ENCODE results near the gene LONRF2.

The LONRF2 gene

DNA sequence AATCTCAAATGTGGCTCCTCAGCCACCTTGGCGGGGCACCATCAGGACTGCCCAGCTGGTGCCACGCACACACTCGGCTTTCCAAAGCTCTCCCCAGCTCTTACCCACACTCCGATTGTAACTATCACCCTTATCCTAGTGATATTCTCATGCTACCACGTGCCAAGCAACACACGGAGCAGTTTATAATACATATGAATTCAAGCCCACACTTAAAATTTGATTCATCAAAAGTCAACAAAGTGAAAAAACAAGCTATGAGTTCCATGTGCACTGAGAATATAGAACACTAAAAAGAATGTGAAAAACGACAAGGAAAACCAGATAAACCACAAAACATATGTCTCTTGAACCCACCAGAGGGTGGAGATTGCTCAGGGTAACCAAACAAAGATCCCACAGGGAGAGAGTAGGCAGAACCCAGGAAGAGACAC lies 31.6 kb downstream of the LONRF2 start:
- H3K36me3 Mint-ChIP-seq (ENCODE audit: low read depth) = no peaks in the 10 kb centered on the region
- no peaks in the 10 kb centered on the region for H3K9me3 Mint-ChIP-seq
- peaks cover 14% of the 10 kb centered on the region for H3K4me1 Mint-ChIP-seq (ENCODE audit: low read depth)
- H3K27me3 Mint-ChIP-seq (ENCODE audit: low read depth) = peaks cover 29% of the 10 kb centered on the region
- H3K4me3 Mint-ChIP-seq = no peak overlapping the region
- no peak overlapping the region for H3K27ac Mint-ChIP-seq

DNA sequence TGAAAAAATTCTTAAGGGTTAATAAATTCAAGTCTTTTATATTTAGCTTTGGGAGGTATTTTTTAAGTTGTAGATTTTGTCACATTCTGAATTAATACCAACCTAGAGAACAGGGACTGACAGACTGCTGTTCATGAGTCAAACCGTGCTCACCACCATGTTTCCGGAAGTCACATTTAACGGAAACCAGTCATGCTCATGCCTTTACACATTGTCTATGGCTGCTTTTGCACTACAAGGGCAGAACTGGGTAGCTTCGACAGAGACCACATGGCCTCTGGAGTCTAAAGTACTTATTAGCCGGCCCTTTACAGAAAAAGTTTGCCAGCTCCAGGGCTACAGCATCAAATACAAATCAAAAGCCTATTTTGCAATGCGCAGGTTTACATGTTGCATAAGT lies 33.3 kb downstream of the LONRF2 start:
- no peaks in the 10 kb centered on the region for H3K36me3 Mint-ChIP-seq (ENCODE audit: low read depth)
- H3K4me1 Mint-ChIP-seq (ENCODE audit: low read depth) = peaks cover 20% of the 10 kb centered on the region
- no peak overlapping the region for H3K4me3 Mint-ChIP-seq
- H3K27me3 Mint-ChIP-seq (ENCODE audit: low read depth) = peaks cover 18% of the 10 kb centered on the region
- no peaks in the 10 kb centered on the region for H3K9me3 Mint-ChIP-seq
- H3K27ac Mint-ChIP-seq = no peak overlapping the region

DNA sequence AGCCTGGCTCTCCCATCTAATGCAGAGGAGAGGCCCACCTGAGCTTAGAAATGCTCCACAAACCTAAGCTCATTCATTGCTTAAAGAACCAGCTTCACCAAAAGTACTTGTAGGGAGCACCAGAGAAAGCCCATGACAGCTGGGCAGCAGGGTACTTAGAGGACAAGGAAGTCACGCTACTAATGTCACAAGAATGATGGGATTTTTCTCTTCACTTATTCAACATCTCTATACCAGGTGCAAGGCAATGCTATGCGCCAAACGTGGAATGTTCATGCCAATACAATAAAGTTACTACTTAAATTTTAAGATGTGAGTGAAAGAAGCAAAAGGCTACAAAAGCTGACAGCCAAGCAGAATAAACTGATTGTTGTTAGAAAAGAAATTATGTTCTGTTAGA lies 36.0 kb downstream of the LONRF2 start:
- Mint-ChIP-seq H3K27ac (no peak overlapping the region), H3K4me3 (no peak overlapping the region), H3K36me3 (ENCODE audit: low read depth) (no peaks in the 10 kb centered on the region), H3K27me3 (ENCODE audit: low read depth) (peaks cover 22% of the 10 kb centered on the region), H3K9me3 (no peaks in the 10 kb centered on the region), H3K4me1 (ENCODE audit: low read depth) (peaks cover 29% of the 10 kb centered on the region)

DNA sequence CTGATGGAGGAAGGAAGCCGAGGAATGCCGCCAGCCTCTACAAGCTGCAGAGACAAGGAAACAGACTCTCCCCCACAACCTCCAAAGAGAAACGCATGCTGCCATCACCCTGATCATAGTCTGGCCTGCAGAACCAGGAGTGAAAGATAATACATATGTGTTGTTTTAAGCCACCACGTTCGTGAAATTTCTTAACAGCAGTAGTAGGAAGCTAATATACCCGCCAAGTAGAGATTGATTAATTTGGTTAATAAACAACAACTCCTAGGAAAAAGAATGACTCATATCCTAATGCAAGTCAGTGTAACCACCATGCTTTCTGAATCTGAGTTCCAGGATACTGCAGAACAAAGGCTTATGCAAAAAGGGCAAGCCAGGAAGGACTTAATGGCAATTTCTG lies 36.6 kb downstream of the LONRF2 start:
- H3K27me3 Mint-ChIP-seq (ENCODE audit: low read depth) = peaks cover 25% of the 10 kb centered on the region
- H3K4me3 Mint-ChIP-seq = no peak overlapping the region
- H3K9me3 Mint-ChIP-seq = no peaks in the 10 kb centered on the region
- H3K27ac Mint-ChIP-seq = no peak overlapping the region
- peaks cover 29% of the 10 kb centered on the region for H3K4me1 Mint-ChIP-seq (ENCODE audit: low read depth)
- no peaks in the 10 kb centered on the region for H3K36me3 Mint-ChIP-seq (ENCODE audit: low read depth)

DNA sequence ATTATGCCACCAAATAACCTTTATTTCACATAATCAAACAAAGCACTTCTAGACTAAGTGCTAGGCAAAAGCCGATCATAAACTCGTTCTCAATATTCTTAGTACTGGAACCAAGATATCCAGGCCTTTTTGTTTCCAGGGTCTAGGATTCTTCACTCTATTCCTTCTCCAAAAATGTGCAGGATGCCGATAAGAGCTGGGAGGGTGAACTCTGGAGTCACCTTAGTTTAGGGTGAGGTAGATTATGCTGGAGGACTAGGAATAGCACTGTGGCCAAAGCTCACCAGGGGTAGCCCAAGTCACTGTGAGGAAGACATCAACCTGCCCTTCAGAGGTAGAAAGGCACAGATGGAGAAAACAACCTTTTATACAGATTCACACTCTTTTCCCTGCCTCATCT lies 37.3 kb downstream of the LONRF2 start:
- Mint-ChIP-seq H3K4me1 (ENCODE audit: low read depth) (peaks cover 25% of the 10 kb centered on the region), H3K4me3 (no peak overlapping the region), H3K9me3 (no peaks in the 10 kb centered on the region), H3K27ac (no peak overlapping the region), H3K27me3 (ENCODE audit: low read depth) (peaks cover 25% of the 10 kb centered on the region), H3K36me3 (ENCODE audit: low read depth) (no peaks in the 10 kb centered on the region)

DNA sequence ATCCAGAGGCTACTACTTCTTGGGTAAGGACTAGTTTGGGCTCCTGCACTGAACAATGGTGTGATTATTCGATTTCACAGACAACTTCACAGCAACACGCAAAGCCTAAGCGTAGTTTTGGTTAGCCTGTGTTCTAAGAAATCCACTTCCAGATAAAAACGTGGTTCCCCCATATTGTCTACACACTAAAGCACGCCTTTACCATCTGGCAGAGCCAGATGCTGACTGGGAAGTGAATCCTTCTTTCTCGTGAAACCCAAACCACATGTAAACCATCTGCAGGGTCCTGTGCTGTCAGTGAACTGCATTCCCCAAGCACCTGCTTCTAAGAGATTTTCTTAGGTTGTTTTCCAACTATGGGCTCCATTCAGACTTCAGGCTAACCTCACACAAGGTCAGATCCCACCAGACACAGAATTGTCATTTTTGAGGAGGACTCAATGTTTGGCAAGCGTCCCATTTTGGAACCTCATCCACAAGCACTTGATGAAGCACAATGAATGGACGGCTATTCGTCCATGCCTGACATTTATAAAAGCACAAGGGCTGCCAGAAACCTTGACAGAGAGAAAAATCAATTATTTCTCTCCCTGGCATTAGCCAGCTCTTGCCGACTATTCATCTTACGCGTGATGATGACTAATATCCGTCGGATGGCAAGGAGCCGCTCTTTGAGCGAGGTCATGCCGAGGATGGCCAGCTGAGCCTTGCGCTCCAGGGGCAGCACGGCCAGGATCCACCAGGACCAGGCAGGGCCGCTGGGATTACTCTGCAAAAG lies 38.4 kb downstream of the LONRF2 start:
- no peaks in the 10 kb centered on the region for H3K36me3 Mint-ChIP-seq (ENCODE audit: low read depth)
- no peak overlapping the region for H3K4me3 Mint-ChIP-seq
- peaks cover 28% of the 10 kb centered on the region for H3K27me3 Mint-ChIP-seq (ENCODE audit: low read depth)
- peaks cover 30% of the 10 kb centered on the region for H3K4me1 Mint-ChIP-seq (ENCODE audit: low read depth)
- H3K9me3 Mint-ChIP-seq = no peaks in the 10 kb centered on the region
- peak overlapping the region; percentile 52 for H3K27ac Mint-ChIP-seq

DNA sequence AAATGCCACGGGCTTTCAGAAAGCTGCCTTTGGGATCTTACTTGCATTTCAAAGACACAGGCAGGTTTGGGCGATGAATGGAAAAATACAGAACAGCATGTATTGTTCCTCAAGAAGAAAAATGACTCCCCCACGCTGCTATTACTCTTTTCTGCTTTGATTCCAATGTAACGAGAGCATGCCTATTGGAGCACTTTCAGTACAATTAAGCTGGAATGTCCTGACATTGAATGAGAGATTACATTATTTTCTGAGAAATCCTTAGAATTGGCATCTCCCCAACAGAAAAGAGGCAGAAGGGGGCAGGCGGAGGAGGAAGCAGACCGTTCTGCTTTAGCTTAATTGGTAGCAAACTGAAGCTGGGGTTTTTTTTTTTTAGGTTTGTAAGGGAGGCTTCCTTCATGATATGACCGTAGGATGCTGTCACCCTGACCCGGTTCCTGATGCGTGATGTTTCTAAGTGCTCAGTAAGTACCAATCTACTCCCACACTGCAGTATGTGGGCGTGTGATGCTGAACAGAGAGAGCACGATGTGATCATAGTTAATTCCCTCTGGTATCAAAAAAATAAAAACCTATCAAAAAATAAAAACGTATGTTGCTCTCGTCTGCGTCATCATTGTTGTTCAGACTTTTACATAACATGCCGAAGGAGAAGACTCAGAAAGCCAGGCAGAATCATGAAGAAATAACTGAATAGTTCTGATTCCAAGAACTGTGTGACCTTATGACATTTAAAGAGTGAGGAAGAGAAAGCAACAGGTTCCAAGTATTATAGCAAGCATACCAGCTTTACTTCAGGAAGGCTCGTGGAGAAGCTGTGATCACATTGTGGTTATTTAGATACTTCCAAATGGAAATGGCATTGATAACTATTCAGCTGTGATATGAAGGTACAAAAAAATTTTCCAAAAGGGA lies 40.5 kb downstream of the LONRF2 start:
- H3K27ac Mint-ChIP-seq = peak overlapping the region; percentile 32
- H3K36me3 Mint-ChIP-seq (ENCODE audit: low read depth) = no peaks in the 10 kb centered on the region
- H3K4me3 Mint-ChIP-seq = peak overlapping the region; percentile 30
- H3K27me3 Mint-ChIP-seq (ENCODE audit: low read depth) = peaks cover 20% of the 10 kb centered on the region
- H3K4me1 Mint-ChIP-seq (ENCODE audit: low read depth) = peaks cover 24% of the 10 kb centered on the region
- no peaks in the 10 kb centered on the region for H3K9me3 Mint-ChIP-seq

DNA sequence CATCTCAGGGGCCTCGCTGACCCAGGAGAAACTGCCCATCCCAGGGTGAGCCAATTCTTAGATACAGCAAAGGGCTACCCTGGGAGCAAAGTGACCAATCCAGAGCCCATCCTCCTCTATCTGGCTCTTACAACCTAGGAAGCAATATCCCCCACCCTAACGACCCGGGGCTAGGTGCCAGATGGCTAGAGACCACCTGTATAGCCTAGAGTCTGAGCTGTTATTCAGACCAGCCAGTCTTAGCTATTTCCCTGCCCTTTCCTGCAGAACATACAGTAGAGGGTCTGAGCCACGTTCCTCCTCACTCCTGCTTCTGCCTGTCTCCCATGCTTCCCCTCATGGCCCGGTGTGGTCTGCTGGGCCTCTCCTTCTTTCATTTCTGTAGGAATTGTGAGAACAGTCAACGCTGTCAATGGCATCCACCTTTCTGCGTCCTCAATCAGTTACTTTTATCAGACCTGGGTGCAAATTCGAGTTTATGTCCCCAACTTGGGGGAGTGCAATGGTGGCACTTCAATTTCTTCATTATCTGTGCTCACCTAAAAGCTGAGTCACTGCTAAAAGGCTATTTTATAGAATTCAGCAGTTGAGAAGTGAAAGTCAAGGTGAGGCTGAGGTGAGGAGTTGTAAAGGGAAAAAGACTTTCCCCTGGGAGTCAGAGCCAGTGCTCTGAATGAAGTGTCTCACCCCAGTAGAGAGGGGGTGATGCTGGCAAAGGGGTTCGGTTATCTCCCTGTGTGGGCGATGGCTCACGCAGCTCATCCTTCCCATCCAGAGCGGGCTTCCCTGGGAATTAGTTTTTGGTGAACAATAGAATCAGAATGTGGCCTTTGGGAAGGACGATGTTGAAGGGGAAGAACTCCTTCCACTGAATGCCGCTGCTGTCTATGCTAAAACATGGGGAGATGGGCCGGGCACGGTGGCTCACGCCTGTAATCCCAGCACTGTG lies 42.4 kb downstream of the LONRF2 start:
- Mint-ChIP-seq H3K27me3 (ENCODE audit: low read depth) (peaks cover 20% of the 10 kb centered on the region), H3K36me3 (ENCODE audit: low read depth) (no peaks in the 10 kb centered on the region), H3K9me3 (no peaks in the 10 kb centered on the region), H3K4me3 (no peak overlapping the region), H3K4me1 (ENCODE audit: low read depth) (peaks cover 17% of the 10 kb centered on the region), H3K27ac (no peak overlapping the region)

DNA sequence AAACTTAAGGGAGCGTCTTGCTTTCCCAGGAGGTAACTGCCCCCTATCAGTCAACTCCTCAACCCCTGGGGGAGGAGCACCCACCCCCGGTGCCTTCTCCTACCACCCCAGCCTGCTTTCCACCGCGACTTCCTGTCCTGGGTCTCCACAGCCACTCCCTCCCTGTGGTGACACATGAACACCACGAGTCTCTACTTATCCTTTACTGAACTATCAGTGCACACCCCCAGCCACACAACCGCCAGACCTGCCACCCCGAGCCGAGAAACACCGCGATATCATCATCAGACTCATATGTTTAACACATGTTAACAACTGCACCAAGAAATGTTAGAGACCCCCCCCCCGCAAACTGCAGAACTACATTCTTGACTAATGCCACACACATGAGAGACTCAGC lies 43.3 kb downstream of the LONRF2 start:
- H3K27me3 Mint-ChIP-seq (ENCODE audit: low read depth) = peaks cover 20% of the 10 kb centered on the region
- H3K36me3 Mint-ChIP-seq (ENCODE audit: low read depth) = no peaks in the 10 kb centered on the region

DNA sequence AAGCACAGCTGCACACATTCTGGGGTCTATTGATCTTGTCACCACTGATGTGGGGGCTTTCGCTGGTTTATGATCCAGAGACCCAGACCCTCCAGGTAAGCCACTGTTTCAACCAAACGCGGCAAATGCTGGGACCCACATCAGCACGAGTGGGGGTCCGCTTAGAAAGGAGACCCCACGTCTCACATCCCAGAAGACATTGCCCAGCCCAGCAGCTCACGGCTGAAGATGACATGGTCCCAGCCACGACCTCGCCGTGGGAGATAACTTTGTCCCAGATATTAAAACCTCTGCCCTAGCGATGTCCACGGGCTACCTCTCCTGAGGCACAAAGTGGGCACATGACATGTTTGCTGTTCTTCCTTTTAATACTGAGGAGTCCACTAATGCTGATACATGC lies 43.8 kb downstream of the LONRF2 start:
- H3K27ac Mint-ChIP-seq = no peak overlapping the region
- peaks cover 16% of the 10 kb centered on the region for H3K27me3 Mint-ChIP-seq (ENCODE audit: low read depth)
- no peaks in the 10 kb centered on the region for H3K9me3 Mint-ChIP-seq
- peaks cover 11% of the 10 kb centered on the region for H3K4me1 Mint-ChIP-seq (ENCODE audit: low read depth)
- no peak overlapping the region for H3K4me3 Mint-ChIP-seq
- no peaks in the 10 kb centered on the region for H3K36me3 Mint-ChIP-seq (ENCODE audit: low read depth)

More for the DNA sequence above, 43.3 kb downstream of the LONRF2 start:
- H3K27ac Mint-ChIP-seq = no peak overlapping the region
- no peak overlapping the region for H3K4me3 Mint-ChIP-seq
- peaks cover 15% of the 10 kb centered on the region for H3K4me1 Mint-ChIP-seq (ENCODE audit: low read depth)
- H3K9me3 Mint-ChIP-seq = no peaks in the 10 kb centered on the region

DNA sequence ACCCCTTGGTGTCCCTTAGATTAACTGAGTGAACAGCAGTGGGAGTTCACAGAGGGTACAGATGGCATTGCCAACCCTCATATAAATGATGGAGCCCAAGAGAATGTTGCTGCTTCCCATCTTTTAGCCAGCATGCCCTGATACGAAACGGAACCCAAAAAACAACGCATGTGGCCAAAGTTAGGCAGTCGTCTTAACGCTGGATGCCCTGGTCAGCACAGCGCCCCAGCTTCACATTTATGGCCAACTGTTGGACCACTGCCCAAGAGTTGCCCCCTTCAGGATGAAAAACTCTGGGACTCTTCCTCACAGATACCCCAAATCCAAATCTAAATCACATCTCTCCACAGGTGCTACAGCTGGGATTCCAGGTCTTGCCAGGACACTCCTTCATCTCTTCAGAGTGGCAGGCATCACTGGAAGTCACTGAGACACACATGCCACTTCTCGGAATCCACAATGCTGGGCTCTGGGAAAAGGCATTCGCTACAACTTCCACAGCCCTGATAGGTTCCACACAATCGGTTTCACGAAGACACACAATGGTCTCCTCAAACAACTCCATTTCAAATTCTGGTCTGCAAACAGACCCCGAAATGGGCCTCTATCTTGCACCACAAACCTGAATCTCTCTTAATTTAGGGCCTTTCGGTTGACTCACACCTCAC lies 44.6 kb downstream of the LONRF2 start:
- H3K27ac Mint-ChIP-seq = no peak overlapping the region
- no peaks in the 10 kb centered on the region for H3K36me3 Mint-ChIP-seq (ENCODE audit: low read depth)
- H3K4me3 Mint-ChIP-seq = no peak overlapping the region
- H3K27me3 Mint-ChIP-seq (ENCODE audit: low read depth) = peaks cover 16% of the 10 kb centered on the region
- H3K9me3 Mint-ChIP-seq = no peaks in the 10 kb centered on the region
- H3K4me1 Mint-ChIP-seq (ENCODE audit: low read depth) = peaks cover 11% of the 10 kb centered on the region

DNA sequence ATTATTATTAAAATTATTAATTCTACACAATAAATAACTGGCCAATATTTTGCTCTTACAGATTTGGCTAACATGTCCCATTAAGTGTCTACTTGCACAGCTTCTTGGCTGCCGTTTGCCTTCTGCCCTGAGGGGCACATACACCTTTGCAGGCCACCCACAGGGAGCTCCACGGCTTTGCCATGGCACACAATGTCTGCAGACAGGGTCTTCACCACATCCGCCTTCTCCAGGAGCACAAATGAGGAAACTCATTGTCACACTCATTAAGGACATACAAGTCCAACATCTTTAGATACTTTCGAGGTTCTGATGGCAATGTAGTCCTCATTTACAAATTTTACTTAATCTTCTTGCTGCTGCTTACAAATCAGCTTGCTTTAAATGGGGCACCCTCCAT lies 45.6 kb downstream of the LONRF2 start:
- H3K9me3 Mint-ChIP-seq = no peaks in the 10 kb centered on the region
- no peaks in the 10 kb centered on the region for H3K36me3 Mint-ChIP-seq (ENCODE audit: low read depth)
- no peak overlapping the region for H3K4me3 Mint-ChIP-seq
- peaks cover 11% of the 10 kb centered on the region for H3K27me3 Mint-ChIP-seq (ENCODE audit: low read depth)
- peaks cover 6% of the 10 kb centered on the region for H3K4me1 Mint-ChIP-seq (ENCODE audit: low read depth)
- H3K27ac Mint-ChIP-seq = no peak overlapping the region

DNA sequence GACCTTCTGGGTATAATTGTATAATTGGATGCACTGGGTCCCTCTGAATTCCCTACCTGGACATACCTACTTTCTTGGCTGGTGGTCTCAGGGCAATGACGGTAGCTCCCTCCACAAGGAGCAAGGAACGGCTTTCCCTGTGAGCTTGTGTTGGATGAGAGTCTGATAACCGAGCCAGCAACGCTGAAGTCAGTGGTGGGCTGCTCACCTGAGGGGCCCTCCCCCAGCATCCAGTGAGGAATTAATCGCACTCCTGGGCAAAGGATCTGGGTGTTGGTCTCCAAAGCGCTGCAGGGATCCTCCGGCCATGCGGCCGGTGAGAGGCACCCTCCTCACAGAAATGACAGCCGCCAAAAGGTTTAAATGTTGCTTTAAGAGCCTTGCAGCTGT lies 47.1 kb downstream of the LONRF2 start:
- no peak overlapping the region for H3K27ac Mint-ChIP-seq
- H3K4me3 Mint-ChIP-seq = no peak overlapping the region
- no peaks in the 10 kb centered on the region for H3K36me3 Mint-ChIP-seq (ENCODE audit: low read depth)
- H3K27me3 Mint-ChIP-seq (ENCODE audit: low read depth) = peaks cover 4% of the 10 kb centered on the region
- H3K9me3 Mint-ChIP-seq = no peaks in the 10 kb centered on the region
- peaks cover 6% of the 10 kb centered on the region for H3K4me1 Mint-ChIP-seq (ENCODE audit: low read depth)

All from T-helper 1 cell treated with Interleukin-12 subunit alpha and Interleukin-12 subunit beta and Interleukin-4 antibody, amounts not matched to agents 30 μg/mL and 1 μg/mL, for 36 hours (primary cell).